K562 (cell line): ENCODE data around the gene UPP1. TPM values are rescaled to one million over a fixed set of nuclear protein-coding genes. Genes with fewer than 3 reads are reported as not detected.

Source experiments
- ATAC-seq: fragments of 200-7000 bp; cut with Tn5 transposase; 3 replicates; pipeline ENCODE4 v1.9.1; 2020; ENCODE audit warnings: moderate library complexity
- BruUV-seq: library from RNA; stranded (reverse); fragments of 400-500 nt; replicated peaks from 2 replicates; lab custom pipeline; 2021; lab: Mats Ljungman, UMichigan
- CTCF ChIA-PET: fragments of 300-600 bp; formaldehyde crosslinking; extraction: SDS; loops from one replicate; lab custom pipeline; 2021; ENCODE audit warnings: low intra/inter-chr PET ratio; lab: Yijun Ruan, JAX
- POLR2A ChIA-PET: fragments of 300-600, 350-650 bp; sonication (Branson Sonifier 250); formaldehyde crosslinking; extraction: SDS; loops from one replicate; lab custom pipeline; 2021; ENCODE audit warnings: antibody characterized with exemption, inconsistent platforms; lab: Yijun Ruan, JAX
- DNase-seq, 4 experiments: peaks; one replicate each; pipeline versions ENCODE4 v3.0.0 to v3.0.0-alpha.2; 2011 to 2018; ENCODE audit warnings: low spot score in 3 of 4, mixed read lengths in 3 of 4; ENCODE audit errors: extremely low read depth in 1 of 4
- FAIRE-seq: peaks from 2 replicates; lab custom pipeline; 2011; peaks lifted over from hg19 to GRCh38; lab: Jason Lieb, UNC
- H2AFZ ChIP-seq: 2 replicates; pipeline ENCODE4 v1.6.0; 2011; ENCODE audit warnings: low read depth, low read length, control low read depth, inconsistent platforms
- H3K27ac ChIP-seq: fragments of 200-600 bp; 3 replicates; pipeline ENCODE4 v1.8.0; 2011; ENCODE audit warnings: low read depth, mild to moderate bottlenecking, control low read depth, inconsistent platforms, low read length, moderate library complexity, mixed read lengths; ENCODE audit errors: extremely low read depth
- H3K27me3 ChIP-seq, 2 experiments: fragments of 300-600 bp in 1 of 2; 2 replicates in 1 of 2; 3 replicates in 1 of 2; pipeline versions ENCODE4 v1.6.0 to v1.8.0; 2011; ENCODE audit warnings: inconsistent platforms in 2 of 2, low read length in 2 of 2, mild to moderate bottlenecking in 1 of 2, mixed read lengths in 1 of 2, moderate library complexity in 1 of 2; ENCODE audit not compliant: control insufficient read depth in 2 of 2, insufficient read depth in 2 of 2
- H3K36me3 ChIP-seq: fragments of 300-600 bp; 3 replicates; pipeline ENCODE4 v1.8.0; 2011; ENCODE audit warnings: mild to moderate bottlenecking, low read length, inconsistent platforms; ENCODE audit not compliant: control insufficient read depth, insufficient read depth
- H3K4me1 ChIP-seq, 2 experiments: fragments of 200-600 bp in 1 of 2; replicated peaks in 1 of 2; 2 replicates in 1 of 2; 3 replicates in 1 of 2; pipeline versions ENCODE4 v1.5.1 to v1.8.0; 2011; ENCODE audit warnings: inconsistent platforms in 2 of 2, low read length in 2 of 2, mild to moderate bottlenecking in 1 of 2, mixed read lengths in 1 of 2, moderate library complexity in 1 of 2; ENCODE audit not compliant: control insufficient read depth in 2 of 2, insufficient read depth in 2 of 2
- H3K4me2 ChIP-seq: 2 replicates; pipeline ENCODE4 v1.6.1; 2011; ENCODE audit warnings: low read length, control low read depth, inconsistent platforms, mixed read lengths; ENCODE audit not compliant: insufficient read depth
- H3K4me3 ChIP-seq: fragments of 200-600 bp; sonication (generic), shearing (Covaris generic); 2 replicates; pipeline ENCODE4 v1.5.1; 2016; ENCODE audit warnings: control low read depth, inconsistent platforms
- H3K79me2 ChIP-seq: fragments of 200-600 bp; 3 replicates; pipeline ENCODE4 v1.8.0; 2011; ENCODE audit warnings: low read length, inconsistent platforms; ENCODE audit not compliant: control insufficient read depth, insufficient read depth
- H3K9ac ChIP-seq, 2 experiments: 2 replicates each; pipeline versions ENCODE4 v1.6.0 to v1.6.1; 2011; ENCODE audit warnings: low read depth in 2 of 2, low read length in 2 of 2, control low read depth in 1 of 2, inconsistent platforms in 1 of 2, mild to moderate bottlenecking in 1 of 2, mixed read lengths in 1 of 2; ENCODE audit not compliant: insufficient read depth in 1 of 2
- H3K9me1 ChIP-seq: one replicate; pipeline ENCODE4 v1.6.0; 2011; ENCODE audit warnings: inconsistent platforms, mild to moderate bottlenecking, low read length, moderate library complexity; ENCODE audit not compliant: control insufficient read depth, insufficient read depth
- H3K9me3 ChIP-seq: replicated peaks from 2 replicates; pipeline ENCODE4 v1.5.1; 2011; ENCODE audit warnings: low read depth, low read length, inconsistent platforms; ENCODE audit not compliant: control insufficient read depth, insufficient read depth
- H4K20me1 ChIP-seq: replicated peaks from 2 replicates; pipeline ENCODE4 v1.6.1; 2011; ENCODE audit warnings: low read length, inconsistent platforms, mixed read lengths; ENCODE audit not compliant: control insufficient read depth, insufficient read depth
- CBX3 ChIP-seq, 2 experiments: IDR thresholded peaks; 1 replicate in 1 of 2; 2 replicates in 1 of 2; pipeline ENCODE4 v1.6.1; 2012; ENCODE audit warnings: inconsistent platforms in 2 of 2, low read length in 2 of 2, borderline replicate concordance in 1 of 2, control low read depth in 1 of 2
- EP400 ChIP-seq: fragments of 450-650 bp; IDR thresholded peaks from 2 replicates; pipeline ENCODE4 v1.6.1; 2017; ENCODE audit warnings: antibody characterized with exemption, mild to moderate bottlenecking, moderate library complexity
- GABPB2 ChIP-seq: fragments of 250-450 bp; sonication (Bioruptor Pico); conservative IDR thresholded peaks from 2 replicates; pipeline ENCODE4 v1.5.1; 2021; ENCODE audit warnings: mild to moderate bottlenecking
- HMG20B ChIP-seq: fragments of 250-450 bp; sonication (Bioruptor Pico); IDR thresholded peaks from 2 replicates; pipeline ENCODE4 v1.5.0; 2021; ENCODE audit warnings: mild to moderate bottlenecking
- HNRNPK ChIP-seq: fragments of 200-400 bp; formaldehyde crosslinking; IDR thresholded peaks from one replicate; pipeline ENCODE4 v1.6.1; 2018; ENCODE audit warnings: mild to moderate bottlenecking, low read depth, low read length; ENCODE audit not compliant: poor library complexity, severe bottlenecking
- MECOM ChIP-seq: fragments of 250-450 bp; sonication (Bioruptor Pico); IDR thresholded peaks from 2 replicates; pipeline ENCODE4 v1.8.0; 2022; ENCODE audit warnings: inconsistent platforms
- RBM17 ChIP-seq: fragments of 200-400 bp; formaldehyde crosslinking; IDR thresholded peaks from 2 replicates; pipeline ENCODE4 v1.6.1; 2017; ENCODE audit warnings: low read depth, mild to moderate bottlenecking, low read length, borderline replicate concordance
- TRIM28 ChIP-seq: fragments of 450-650 bp; IDR thresholded peaks from 2 replicates; pipeline ENCODE4 v1.6.1; 2017
- ZC3H4 ChIP-seq: sonication (generic); formaldehyde crosslinking; IDR thresholded peaks from 2 replicates; pipeline ENCODE4 v1.9.0; 2021; ENCODE audit warnings: missing genetic modification reagents, borderline replicate concordance
- ZFP1 ChIP-seq: fragments of 450-650 bp; formaldehyde crosslinking; IDR thresholded peaks from 2 replicates; pipeline ENCODE4 v1.4.0; 2020; ENCODE audit warnings: mild to moderate bottlenecking, mixed read lengths
- ZNF143 ChIP-seq: sonication (generic); formaldehyde crosslinking; IDR thresholded peaks from 2 replicates; pipeline ENCODE4 v1.9.0; 2022; ENCODE audit warnings: mild to moderate bottlenecking, missing genetic modification reagents
- WGBS: fragments of 100-300 bp; shearing (Covaris generic); methylation state at CpG from one replicate; pipeline ENCODE4 v1.1.6; 2016; ENCODE audit warnings: low coverage, mixed read lengths; ENCODE audit not compliant: insufficient coverage; ENCODE audit errors: missing lambda C conversion rate; 5-methylcytosine and 5-hydroxymethylcytosine counted together
- in situ Hi-C: fragments of 300-500 bp; cut with MboI; formaldehyde crosslinking; loops from 4 replicates; pipeline ENCODE4 v1.15.0; 2018; ENCODE audit warnings: inconsistent platforms, mixed read lengths
- intact Hi-C: fragments of 100-400 bp; cut with micrococcal nuclease; formaldehyde crosslinking; loops from 2 replicates; pipeline ENCODE4 v1.14.2; 2022
- polyA plus RNA-seq, 8 experiments: library from polyadenylated mRNA; depleted of rRNA in 4 of 8; stranded (reverse) in 5 of 8; unstranded in 3 of 8; fragments of >200 nt; fragmentation: Nextera tagmentation in 2 of 8; fragmentation: Illumina TruSeq in 1 of 8; extraction: Ambion mirVana in 2 of 8; extraction: Trizol in 1 of 8; gene quantifications; 2 replicates each; pipeline versions ENCODE4 v1.2.1 to v1.2.3, GENCODE V29; 2011 to 2014; ENCODE audit warnings: inconsistent platforms in 1 of 8, missing spikeins in 1 of 8
- total RNA-seq, 7 experiments: library from RNA; depleted of rRNA in 6 of 7; stranded (reverse); fragments of >200 nt in 6 of 7; fragmentation: Illumina TruSeq in 2 of 7; extraction: Trizol in 2 of 7; gene quantifications; 2 replicates each; pipeline versions ENCODE4 v1.2.1 to v1.2.3, GENCODE V29; 2011 to 2021; ENCODE audit warnings: low replicate concordance in 1 of 7
- TF ChIP-seq, protein P1 (sequence below): fragments of 450-650 bp; formaldehyde crosslinking; IDR thresholded peaks from 2 replicates; pipeline ENCODE4 v1.4.0; 2020; ENCODE audit warnings: mild to moderate bottlenecking, moderate library complexity
- TF ChIP-seq, protein P2 (sequence below), 2 experiments: fragments of 450-650 bp in 1 of 2; sonication (generic) in 1 of 2; formaldehyde crosslinking; conservative IDR thresholded peaks; 2 replicates each; pipeline versions ENCODE4 v1.4.0 to v1.8.1; 2020 to 2022; ENCODE audit warnings: mild to moderate bottlenecking in 1 of 2, missing genetic modification reagents in 1 of 2
- TF ChIP-seq, protein P3 (sequence below): IDR thresholded peaks from 2 replicates; pipeline ENCODE4 v1.6.1; 2016; ENCODE audit warnings: missing genetic modification characterization, missing compliant biosample characterization
- TF ChIP-seq, protein P4 (sequence below): fragments of 250-450 bp; sonication (Bioruptor Pico); IDR thresholded peaks from 2 replicates; pipeline ENCODE4 v1.5.0; 2021; ENCODE audit warnings: mild to moderate bottlenecking, borderline replicate concordance
- TF ChIP-seq, protein P5 (sequence below): fragments of 450-650 bp; IDR thresholded peaks from 2 replicates; pipeline ENCODE4 v1.6.1; 2016; ENCODE audit warnings: antibody characterized with exemption

The UPP1 gene
- total and polyA plus RNA-seq, 9 of the 15 experiments (the other 6 are each of a cell fraction or from before 2014, with no cell fraction given), result 0.38 to 2.4 (median 0.61) TPM

DNA sequence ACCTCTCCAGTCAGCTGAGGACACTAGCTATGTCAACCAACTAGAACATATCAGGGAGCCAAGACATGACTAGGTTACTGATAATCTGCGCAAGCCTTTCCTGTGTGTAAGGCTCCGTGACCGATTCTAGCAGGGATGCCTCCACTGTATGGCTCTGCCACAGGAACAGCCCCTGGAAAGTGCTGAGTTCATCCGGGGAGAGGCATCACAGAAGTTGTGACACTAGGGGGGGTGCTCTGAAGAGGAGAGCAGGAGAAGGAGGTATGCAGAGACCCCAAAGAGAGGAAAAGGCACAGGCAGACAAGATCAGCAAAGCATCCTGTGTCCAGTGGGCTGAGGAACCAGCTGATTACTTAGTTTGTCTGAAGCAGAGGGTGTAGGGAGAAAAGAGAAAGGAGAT lies 13.5 kb downstream of the UPP1 start:
- ATAC-seq (no peak), FAIRE-seq (no peak)

More for the DNA sequence above, 13.5 kb downstream of the UPP1 start:
- TF ChIP-seq ZC3H4 (CRISPR knock-in tag) (no peak), GABPB2 (CRISPR knock-in tag) (no peak), HMG20B (CRISPR knock-in tag) (no peak), TRIM28 (no peak), EP400 (no peak), HNRNPK (no peak), MECOM (CRISPR knock-in tag) (no peak), CBX3 (IDR thresholded peaks at IDR 0.05; ENCODE audit: borderline replicate concordance in 1 of 2, low read length in 2 of 2) (no peak), ZNF143 (CRISPR knock-in tag) (no peak), ZFP1 (CRISPR knock-in tag) (no peak), RBM17 (no peak)
- TF ChIP-seq, protein P1, sequence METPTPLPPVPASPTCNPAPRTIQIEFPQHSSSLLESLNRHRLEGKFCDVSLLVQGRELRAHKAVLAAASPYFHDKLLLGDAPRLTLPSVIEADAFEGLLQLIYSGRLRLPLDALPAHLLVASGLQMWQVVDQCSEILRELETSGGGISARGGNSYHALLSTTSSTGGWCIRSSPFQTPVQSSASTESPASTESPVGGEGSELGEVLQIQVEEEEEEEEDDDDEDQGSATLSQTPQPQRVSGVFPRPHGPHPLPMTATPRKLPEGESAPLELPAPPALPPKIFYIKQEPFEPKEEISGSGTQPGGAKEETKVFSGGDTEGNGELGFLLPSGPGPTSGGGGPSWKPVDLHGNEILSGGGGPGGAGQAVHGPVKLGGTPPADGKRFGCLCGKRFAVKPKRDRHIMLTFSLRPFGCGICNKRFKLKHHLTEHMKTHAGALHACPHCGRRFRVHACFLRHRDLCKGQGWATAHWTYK, result no peak
- TF ChIP-seq, protein P2, sequence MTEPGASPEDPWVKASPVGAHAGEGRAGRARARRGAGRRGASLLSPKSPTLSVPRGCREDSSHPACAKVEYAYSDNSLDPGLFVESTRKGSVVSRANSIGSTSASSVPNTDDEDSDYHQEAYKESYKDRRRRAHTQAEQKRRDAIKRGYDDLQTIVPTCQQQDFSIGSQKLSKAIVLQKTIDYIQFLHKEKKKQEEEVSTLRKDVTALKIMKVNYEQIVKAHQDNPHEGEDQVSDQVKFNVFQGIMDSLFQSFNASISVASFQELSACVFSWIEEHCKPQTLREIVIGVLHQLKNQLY (CRISPR knock-in tag; conservative IDR thresholded peaks at IDR 0.05), result no peak
- TF ChIP-seq, protein P3, sequence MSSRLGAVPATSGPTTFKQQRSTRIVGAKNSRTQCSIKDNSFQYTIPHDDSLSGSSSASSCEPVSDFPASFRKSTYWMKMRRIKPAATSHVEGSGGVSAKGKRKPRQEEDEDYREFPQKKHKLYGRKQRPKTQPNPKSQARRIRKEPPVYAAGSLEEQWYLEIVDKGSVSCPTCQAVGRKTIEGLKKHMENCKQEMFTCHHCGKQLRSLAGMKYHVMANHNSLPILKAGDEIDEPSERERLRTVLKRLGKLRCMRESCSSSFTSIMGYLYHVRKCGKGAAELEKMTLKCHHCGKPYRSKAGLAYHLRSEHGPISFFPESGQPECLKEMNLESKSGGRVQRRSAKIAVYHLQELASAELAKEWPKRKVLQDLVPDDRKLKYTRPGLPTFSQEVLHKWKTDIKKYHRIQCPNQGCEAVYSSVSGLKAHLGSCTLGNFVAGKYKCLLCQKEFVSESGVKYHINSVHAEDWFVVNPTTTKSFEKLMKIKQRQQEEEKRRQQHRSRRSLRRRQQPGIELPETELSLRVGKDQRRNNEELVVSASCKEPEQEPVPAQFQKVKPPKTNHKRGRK (tag), result no peak
- TF ChIP-seq, protein P4, sequence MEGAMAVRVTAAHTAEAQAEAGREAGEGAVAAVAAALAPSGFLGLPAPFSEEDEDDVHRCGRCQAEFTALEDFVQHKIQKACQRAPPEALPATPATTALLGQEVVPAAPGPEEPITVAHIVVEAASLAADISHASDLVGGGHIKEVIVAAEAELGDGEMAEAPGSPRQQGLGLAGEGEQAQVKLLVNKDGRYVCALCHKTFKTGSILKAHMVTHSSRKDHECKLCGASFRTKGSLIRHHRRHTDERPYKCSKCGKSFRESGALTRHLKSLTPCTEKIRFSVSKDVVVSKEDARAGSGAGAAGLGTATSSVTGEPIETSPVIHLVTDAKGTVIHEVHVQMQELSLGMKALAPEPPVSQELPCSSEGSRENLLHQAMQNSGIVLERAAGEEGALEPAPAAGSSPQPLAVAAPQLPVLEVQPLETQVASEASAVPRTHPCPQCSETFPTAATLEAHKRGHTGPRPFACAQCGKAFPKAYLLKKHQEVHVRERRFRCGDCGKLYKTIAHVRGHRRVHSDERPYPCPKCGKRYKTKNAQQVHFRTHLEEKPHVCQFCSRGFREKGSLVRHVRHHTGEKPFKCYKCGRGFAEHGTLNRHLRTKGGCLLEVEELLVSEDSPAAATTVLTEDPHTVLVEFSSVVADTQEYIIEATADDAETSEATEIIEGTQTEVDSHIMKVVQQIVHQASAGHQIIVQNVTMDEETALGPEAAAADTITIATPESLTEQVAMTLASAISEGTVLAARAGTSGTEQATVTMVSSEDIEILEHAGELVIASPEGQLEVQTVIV (CRISPR knock-in tag), result no peak
- TF ChIP-seq, protein P5, sequence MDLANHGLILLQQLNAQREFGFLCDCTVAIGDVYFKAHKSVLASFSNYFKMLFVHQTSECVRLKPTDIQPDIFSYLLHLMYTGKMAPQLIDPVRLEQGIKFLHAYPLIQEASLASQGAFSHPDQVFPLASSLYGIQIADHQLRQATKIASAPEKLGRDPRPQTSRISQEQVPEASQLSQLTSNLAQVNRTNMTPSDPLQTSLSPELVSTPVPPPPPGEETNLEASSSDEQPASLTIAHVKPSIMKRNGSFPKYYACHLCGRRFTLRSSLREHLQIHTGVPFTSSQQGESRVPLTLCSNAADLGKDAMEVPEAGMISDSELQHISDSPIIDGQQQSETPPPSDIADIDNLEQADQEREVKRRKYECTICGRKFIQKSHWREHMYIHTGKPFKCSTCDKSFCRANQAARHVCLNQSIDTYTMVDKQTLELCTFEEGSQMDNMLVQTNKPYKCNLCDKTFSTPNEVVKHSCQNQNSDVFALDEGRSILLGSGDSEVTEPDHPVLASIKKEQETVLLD, result no peak
- BruUV-seq, result no TSS peak
- H3K79me2 ChIP-seq, result no peaks in the 10 kb centered on the region
- H3K36me3 ChIP-seq, result no peaks in the 10 kb centered on the region
- in situ Hi-C loops, result no loop called here
- intact Hi-C loops, result no loop called here
- CTCF ChIA-PET, result no interaction called here
- WGBS, result 8% methylated on average over 4 of the region's 4 CpGs
- H3K4me3 ChIP-seq, result no peak overlapping the region
- no peak overlapping the region for H3K9ac ChIP-seq
- no peak for DNase-seq
- no peaks in the 10 kb centered on the region for H3K9me1 ChIP-seq
- POLR2A ChIA-PET, result no interaction called here
- H3K9me3 ChIP-seq, result no peaks in the 10 kb centered on the region
- no peaks in the 10 kb centered on the region for H4K20me1 ChIP-seq
- H3K27ac ChIP-seq, result no peak overlapping the region
- peaks cover 0 to 4% of the 10 kb centered on the region in 2 experiments; a peak in 1 of 5 replicates for H3K4me1 ChIP-seq
- no peak overlapping the region for H2AFZ ChIP-seq
- peaks cover 8 to 17% of the 10 kb centered on the region in 2 experiments; a peak in 3 of 5 replicates for H3K27me3 ChIP-seq
- no peak overlapping the region for H3K4me2 ChIP-seq
